Measurements from ENCODE around the gene CDC42BPB.

- TF ChIP-seq POLR2A (IDR thresholded peaks at IDR 0.05) (no peak), POLR2AphosphoS5 (IDR thresholded peaks at IDR 0.05) (no peak)
- TF ChIP-seq, protein P1, sequence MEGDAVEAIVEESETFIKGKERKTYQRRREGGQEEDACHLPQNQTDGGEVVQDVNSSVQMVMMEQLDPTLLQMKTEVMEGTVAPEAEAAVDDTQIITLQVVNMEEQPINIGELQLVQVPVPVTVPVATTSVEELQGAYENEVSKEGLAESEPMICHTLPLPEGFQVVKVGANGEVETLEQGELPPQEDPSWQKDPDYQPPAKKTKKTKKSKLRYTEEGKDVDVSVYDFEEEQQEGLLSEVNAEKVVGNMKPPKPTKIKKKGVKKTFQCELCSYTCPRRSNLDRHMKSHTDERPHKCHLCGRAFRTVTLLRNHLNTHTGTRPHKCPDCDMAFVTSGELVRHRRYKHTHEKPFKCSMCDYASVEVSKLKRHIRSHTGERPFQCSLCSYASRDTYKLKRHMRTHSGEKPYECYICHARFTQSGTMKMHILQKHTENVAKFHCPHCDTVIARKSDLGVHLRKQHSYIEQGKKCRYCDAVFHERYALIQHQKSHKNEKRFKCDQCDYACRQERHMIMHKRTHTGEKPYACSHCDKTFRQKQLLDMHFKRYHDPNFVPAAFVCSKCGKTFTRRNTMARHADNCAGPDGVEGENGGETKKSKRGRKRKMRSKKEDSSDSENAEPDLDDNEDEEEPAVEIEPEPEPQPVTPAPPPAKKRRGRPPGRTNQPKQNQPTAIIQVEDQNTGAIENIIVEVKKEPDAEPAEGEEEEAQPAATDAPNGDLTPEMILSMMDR (IDR thresholded peaks at IDR 0.05) = no peak
Measured at GRCh38 chr14:103101963-103102688, 44.8 kb upstream of the CDC42BPB start.

Measured in suprapubic skin (tissue), 4 donors.